HEK293T (cell line): ENCODE data around the gene BORCS5.

Source experiments
- FOXK2 ChIP-seq: fragments of 450-650 bp; IDR thresholded peaks from 2 replicates; pipeline ENCODE4 v1.6.1; 2016; ENCODE audit warnings: mild to moderate bottlenecking
- FOXM1 ChIP-seq: fragments of 450-650 bp; IDR thresholded peaks from 2 replicates; pipeline ENCODE4 v1.6.1; 2017; ENCODE audit warnings: mild to moderate bottlenecking, borderline replicate concordance
- SP1 ChIP-seq: fragments of 450-650 bp; IDR thresholded peaks from 2 replicates; pipeline ENCODE4 v1.6.1; 2017
- ZNF384 ChIP-seq: fragments of 450-650 bp; IDR thresholded peaks from 2 replicates; pipeline ENCODE4 v1.6.1; 2016

GRCh38 chr12:12465522-12465921 is 108.6 kb downstream of the BORCS5 start:
- TF ChIP-seq FOXK2 (no peak), FOXM1 (no peak), SP1 (no peak), ZNF384 (no peak)
